ENCODE results near the gene CEP112.
"Not testable (repeated sequence)": the region's sequence is repeated elsewhere in the genome, so short reads cannot be mapped to it uniquely, and the experiment has no call there.

The CEP112 gene

DNA sequence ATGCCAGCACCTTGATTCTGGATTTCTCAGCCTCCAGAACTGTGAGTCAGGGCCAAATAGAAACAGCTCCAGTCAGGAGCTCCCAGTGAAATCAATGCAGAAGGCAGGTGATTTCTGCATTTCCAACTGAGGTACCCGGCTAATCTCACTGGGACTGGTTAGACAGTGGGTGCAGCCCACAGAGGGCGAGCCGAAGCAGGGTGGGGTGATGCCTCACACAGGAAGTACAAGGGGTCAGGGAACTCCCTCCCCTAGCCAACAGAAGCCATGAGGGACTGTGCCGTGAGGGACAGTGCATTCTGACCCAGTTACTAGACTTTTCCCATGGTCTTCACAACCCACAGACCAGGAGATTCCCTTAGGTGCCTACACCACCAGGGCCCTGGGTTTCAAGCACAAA is 36.9 kb downstream of the CEP112 start:
- DNase-seq (ENCODE audit: low read depth): not testable (repeated sequence)

DNA sequence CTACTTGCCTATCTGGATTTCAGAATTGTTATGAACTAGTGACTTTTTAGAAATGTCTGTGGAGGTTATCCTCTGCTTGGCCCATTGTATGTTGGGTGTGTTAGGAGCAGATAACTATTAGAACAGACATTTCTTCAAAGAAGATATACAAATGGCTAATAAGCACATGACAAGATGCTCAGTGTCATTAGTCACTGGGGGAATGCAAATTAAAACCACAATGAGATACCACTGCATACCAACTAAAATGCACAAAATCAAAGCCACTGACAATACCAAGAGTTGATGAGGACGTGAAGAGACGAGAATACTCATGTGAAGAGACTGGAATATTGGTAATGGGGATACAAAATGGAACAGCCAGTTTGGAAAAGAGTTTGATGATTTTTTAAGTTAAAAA is 39.2 kb downstream of the CEP112 start:
- peak; percentile 61 for DNase-seq (ENCODE audit: low read depth)

GRCh38 chr17:66150708-66151107 is 41.2 kb downstream of the CEP112 start:
- DNase-seq (ENCODE audit: low read depth): no peak

DNA sequence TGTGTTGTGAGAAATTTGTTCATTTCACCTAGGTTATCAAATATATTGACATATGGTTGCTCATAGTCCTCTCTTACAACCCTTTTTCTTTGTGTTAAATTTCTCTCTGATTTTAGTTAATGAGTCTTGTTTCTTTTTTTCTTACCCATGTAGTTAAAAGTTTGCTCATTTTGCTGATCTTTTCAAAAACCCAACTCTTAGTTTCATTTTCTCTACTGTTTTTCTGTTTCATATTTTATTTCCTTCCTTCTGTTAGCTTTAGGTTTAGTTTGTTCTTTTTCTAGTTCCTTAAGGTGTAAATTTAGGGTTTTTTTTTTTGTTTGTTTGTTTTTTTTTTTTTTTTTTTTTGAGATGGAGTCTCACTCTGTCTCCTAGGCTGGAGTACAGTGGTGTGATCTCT is 42.4 kb downstream of the CEP112 start:
- DNase-seq (ENCODE audit: low read depth): no peak

GRCh38 chr17:66146394-66146793 is 45.5 kb downstream of the CEP112 start:
- no peak for DNase-seq (ENCODE audit: low read depth)

GRCh38 chr17:66143657-66144282 is 48.2 kb downstream of the CEP112 start:
- no peak for DNase-seq (ENCODE audit: low read depth)

GRCh38 chr17:66142428-66142827 is 49.5 kb downstream of the CEP112 start:
- no peak for DNase-seq (ENCODE audit: low read depth)

GRCh38 chr17:66138120-66138519 is 53.8 kb downstream of the CEP112 start:
- no peak for DNase-seq (ENCODE audit: low read depth)

DNA sequence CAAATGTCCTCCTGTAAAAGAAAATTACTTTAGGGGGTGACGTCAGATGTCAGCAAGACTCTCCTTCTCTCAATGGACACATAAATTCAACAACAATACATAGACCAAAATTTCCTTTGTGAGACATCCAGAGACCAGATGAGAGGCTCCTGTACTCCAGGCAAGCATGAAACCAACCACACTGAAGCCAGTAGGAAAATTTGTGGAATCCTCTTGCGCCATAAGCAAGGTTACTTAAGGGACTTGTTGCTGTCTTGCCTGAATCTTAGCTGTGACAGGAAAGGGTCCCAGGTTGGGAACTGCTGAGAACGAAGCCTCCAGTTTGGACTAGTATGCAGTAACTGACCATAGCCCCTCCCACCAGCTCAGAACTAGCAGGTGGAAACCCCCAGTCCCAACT is 56.0 kb downstream of the CEP112 start:
- DNase-seq (ENCODE audit: low read depth): no peak

DNA sequence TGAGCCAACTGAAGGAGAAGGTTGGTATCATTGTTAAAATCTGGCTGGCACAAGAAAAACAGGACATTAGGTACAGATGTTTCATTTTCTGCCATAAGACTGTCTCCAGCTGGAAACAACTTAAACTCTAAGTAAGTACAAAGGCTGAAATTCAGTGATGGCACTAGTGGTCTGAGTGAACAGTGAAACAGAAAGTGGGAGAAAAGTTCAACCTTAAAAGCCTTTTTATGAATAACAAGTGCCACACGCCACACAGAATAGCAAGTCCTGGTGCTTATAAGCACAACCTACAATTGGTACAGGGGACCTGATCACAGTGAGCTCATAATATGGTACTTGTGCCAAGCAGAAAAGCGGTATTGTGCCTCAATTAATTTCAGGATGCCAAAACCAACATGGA is 56.7 kb downstream of the CEP112 start:
- no peak for DNase-seq (ENCODE audit: low read depth)

DNA sequence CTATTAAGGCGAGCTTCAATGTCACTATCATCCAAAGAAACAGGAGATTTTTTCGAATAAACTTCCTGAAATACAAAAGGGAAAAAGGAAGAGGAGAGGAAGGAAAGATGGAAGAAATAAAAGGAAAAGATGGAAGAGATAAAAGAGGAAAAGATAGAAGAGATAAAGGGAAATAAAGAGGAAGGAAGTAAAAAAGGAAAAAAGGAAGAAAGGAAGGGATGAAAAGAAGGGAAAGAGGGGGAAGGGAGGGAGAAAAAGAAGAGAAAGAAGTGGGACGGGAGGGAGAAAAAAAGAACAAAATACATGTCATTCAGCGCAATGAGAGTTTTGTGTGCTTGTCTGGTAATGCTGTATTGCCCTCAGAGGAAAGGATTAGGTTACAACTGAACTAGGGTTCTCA is 62.2 kb downstream of the CEP112 start:
- DNase-seq (ENCODE audit: low read depth): no peak

GRCh38 chr17:66126231-66126630 is 65.7 kb downstream of the CEP112 start:
- DNase-seq (ENCODE audit: low read depth): peak; percentile 5

GRCh38 chr17:66123163-66123562 is 68.8 kb downstream of the CEP112 start:
- DNase-seq (ENCODE audit: low read depth): peak; percentile 20

DNA sequence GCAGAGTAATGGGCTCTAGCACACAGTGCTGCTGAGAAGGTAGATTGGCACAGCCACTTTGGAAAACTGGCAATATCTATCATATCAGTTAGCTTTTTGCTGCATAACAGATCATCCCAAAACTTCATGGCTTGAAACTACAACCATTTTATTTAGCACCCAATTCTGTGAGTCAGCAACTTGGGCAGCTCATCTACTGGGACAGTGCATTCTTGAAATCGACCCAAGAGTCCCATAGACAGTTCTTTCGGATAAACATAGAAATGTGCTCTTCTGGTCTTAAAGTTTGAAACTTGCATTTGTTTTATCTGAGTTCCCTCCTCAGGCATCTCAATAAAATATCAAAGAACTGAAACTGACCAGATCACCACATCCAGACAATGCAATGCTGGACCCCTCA is 76.7 kb downstream of the CEP112 start:
- DNase-seq (ENCODE audit: low read depth): peak; percentile 37

DNA sequence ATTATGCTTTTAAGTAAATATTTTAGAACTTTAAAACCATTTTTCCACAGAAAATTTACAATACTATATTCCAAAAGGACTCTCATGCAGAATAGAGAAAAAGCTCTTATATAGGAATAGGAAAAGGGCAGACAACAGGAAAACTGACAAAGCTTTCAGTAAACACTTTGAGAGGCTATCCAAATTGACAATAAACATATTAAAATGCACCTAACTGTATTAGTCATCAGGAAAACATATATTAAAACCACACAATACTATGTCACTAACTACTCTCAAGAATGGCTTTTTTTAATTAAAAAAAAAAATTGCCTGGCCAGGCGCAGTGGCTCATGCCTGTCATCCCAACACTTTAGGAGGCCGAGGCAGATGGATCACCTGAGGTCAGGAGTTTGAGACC is 77.3 kb downstream of the CEP112 start:
- no peak for DNase-seq (ENCODE audit: low read depth)

- DNase-seq (ENCODE audit: low read depth): no peak
Measured at GRCh38 chr17:66107731-66108130, 84.2 kb downstream of the CEP112 start.

GRCh38 chr17:66098040-66098439 is 93.9 kb downstream of the CEP112 start:
- DNase-seq (ENCODE audit: low read depth): peak; percentile 64

- no peak for DNase-seq (ENCODE audit: low read depth)
Measured at GRCh38 chr17:66094727-66095126, 97.2 kb downstream of the CEP112 start.

GRCh38 chr17:66091445-66092080 is 100.4 kb downstream of the CEP112 start:
- DNase-seq (ENCODE audit: low read depth): no peak

GRCh38 chr17:66089764-66090163 is 102.2 kb downstream of the CEP112 start:
- DNase-seq (ENCODE audit: low read depth): no peak

DNA sequence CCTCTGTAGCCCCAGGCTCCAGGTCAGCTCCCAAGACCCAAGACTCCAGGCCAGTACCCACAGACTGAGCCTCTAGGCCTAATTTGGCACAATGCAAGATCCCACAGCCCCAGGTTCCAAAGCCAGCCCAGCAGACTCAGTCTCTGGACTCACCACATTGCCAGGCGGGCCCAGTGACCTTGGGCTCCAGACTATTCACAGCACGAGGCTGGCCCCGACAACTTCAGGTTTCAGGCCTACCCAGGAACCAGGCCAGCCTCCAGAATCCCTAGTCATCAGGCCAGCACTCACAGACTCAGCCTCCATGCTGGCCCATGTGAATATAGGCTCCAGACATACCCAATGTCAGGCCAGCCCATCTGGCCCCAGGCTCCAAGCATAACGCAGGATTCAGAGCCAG is 103.8 kb downstream of the CEP112 start:
- no peak for DNase-seq (ENCODE audit: low read depth)

DNA sequence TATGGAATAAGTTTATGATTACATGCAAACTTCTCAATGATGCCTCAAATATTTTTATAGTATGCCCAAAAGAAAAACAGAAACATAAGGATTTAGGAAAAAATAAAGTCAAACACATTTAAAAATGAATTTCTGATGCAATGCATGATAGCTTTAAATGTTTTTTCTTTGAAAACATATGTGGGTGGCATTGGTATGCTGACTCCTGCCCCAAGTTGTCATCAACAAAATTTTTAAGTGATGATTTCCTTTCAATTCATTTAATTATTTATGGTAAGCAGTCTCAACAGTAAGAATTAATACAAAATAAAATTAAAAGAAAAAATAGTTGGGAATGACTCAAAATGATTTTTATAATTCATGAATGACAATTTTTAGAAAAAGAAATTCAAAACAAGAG is 104.9 kb downstream of the CEP112 start:
- peak; percentile 20 for DNase-seq (ENCODE audit: low read depth)

DNA sequence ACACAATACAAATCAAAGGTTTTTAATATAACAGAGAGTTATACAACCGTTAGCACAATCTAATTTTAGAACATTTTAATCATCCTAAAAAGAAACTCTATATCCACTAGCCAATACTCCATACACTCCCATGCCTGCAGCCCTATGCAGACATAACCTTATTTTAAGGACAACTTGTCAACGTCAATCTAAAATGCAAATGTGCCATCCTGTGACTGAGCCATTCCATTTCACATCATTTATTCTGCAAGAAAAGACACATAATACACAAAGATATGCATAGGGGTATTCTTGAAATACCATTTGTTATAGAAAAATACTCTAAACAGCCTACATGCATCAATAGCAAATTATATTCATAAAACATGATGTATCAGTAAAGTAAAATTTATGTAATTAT is 106.7 kb downstream of the CEP112 start:
- no peak for DNase-seq (ENCODE audit: low read depth)

GRCh38 chr17:66080670-66081069 is 111.3 kb downstream of the CEP112 start:
- not testable (repeated sequence) for DNase-seq (ENCODE audit: low read depth)

Measured in ELR (cell line).